Activated CD8-positive, alpha-beta T cell treated with anti-CD3 and anti-CD28 coated beads for 36 hours (primary cell): ENCODE results near the gene DDX54. TPM values are rescaled to one million over a fixed set of nuclear protein-coding genes. Genes with fewer than 3 reads are reported as not detected.

ENCODE experiments used
- ATAC-seq: fragments of 200-7000 bp; cut with Tn5 transposase; one replicate; pipeline ENCODE4 v1.10.0; 2021; ENCODE audit warnings: mild to moderate bottlenecking, moderate library complexity
- CTCF ChIA-PET: fragments of 350-600 bp; sonication (Branson Sonifier 250); formaldehyde crosslinking; loops from one replicate; lab custom pipeline; 2021; ENCODE audit warnings: antibody characterized with exemption; lab: Charles Lee
- POLR2A ChIA-PET: fragments of 350-600 bp; sonication (Branson Sonifier 250); formaldehyde crosslinking; loops from one replicate; lab custom pipeline; 2021; ENCODE audit warnings: antibody characterized with exemption; lab: Charles Lee
- DNase-seq: peaks from one replicate; pipeline ENCODE4 v3.0.0-alpha.2; 2020
- H3K27ac Mint-ChIP-seq: one replicate; pipeline ENCODE4 v1.8.0; 2021; ENCODE audit warnings: mild to moderate bottlenecking, mixed read lengths
- H3K27me3 Mint-ChIP-seq: one replicate; pipeline ENCODE4 v1.8.0; 2021; ENCODE audit warnings: mixed read lengths
- H3K36me3 Mint-ChIP-seq: one replicate; pipeline ENCODE4 v1.8.0; 2021; ENCODE audit warnings: low read depth, mixed read lengths
- H3K4me1 Mint-ChIP-seq: one replicate; pipeline ENCODE4 v1.8.0; 2021; ENCODE audit warnings: low read depth, mixed read lengths
- H3K4me3 Mint-ChIP-seq: one replicate; pipeline ENCODE4 v1.8.0; 2021; ENCODE audit warnings: mild to moderate bottlenecking, moderate library complexity, mixed read lengths
- H3K9me3 Mint-ChIP-seq: one replicate; pipeline ENCODE4 v1.8.0; 2021; ENCODE audit warnings: mixed read lengths
- CTCF ChIP-seq: fragments of 200-600 bp; IDR thresholded peaks from one replicate; pipeline ENCODE4 v1.8.0; 2022; ENCODE audit warnings: antibody characterized with exemption, mild to moderate bottlenecking
- intact Hi-C: fragments of 100-400 bp; cut with micrococcal nuclease; formaldehyde crosslinking; loops from one replicate; pipeline ENCODE4 v1.10.0; 2022
- total RNA-seq, 2 experiments: library from RNA; stranded (reverse); gene quantifications; one replicate each; pipeline ENCODE4 v1.2.3, GENCODE V29; 2021

The DDX54 gene
- total RNA-seq, 2 experiments from 2014 or later = 112 to 133 TPM

GRCh38 chr12:113216027-113216426 lies 30.7 kb upstream of the DDX54 start:
- Mint-ChIP-seq H3K27me3 (no peaks in the 10 kb centered on the region), H3K27ac (no peak overlapping the region), H3K36me3 (no peaks in the 10 kb centered on the region), H3K9me3 (no peaks in the 10 kb centered on the region), H3K4me3 (no peak overlapping the region), H3K4me1 (peaks cover 30% of the 10 kb centered on the region)
- ChIA-PET CTCF (interaction anchor here (0.9 kb wide), 1 partner anchor 13 kb away, joined by 3 read pairs; no protein-coding TSS in a partner anchor), POLR2A (no interaction called here)
- intact Hi-C loops = no loop called here
- TF ChIP-seq CTCF = no peak
- ATAC-seq (no peak), DNase-seq (no peak)

DNA sequence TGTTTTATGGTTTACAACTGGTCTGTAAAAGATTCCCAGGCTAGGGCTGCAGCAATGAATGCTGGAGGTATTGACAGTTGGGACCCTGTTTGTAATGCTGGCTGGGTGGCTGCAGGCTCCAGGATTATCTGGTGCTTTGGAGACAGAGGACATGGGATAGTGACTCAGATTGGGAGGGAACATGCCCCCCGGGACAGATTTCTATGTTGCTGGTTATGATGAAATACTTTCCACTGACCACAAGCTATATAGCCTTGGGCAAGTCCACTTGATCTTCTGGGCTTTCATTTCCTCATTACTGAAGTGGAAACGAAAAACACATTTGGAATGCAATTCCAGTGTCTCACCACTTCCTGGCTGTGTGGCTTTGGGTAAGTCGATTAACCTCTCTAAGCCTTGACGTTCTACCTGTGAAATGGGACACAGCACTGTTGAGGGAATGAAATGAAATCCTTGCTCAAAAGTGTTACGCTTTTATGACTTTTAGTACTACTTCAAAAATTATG lies 29.7 kb upstream of the DDX54 start:
- intact Hi-C loops = no loop called here
- no peak for TF ChIP-seq CTCF
- H3K27ac Mint-ChIP-seq = no peak overlapping the region
- ChIA-PET POLR2A (no interaction called here), CTCF (no interaction called here)
- no peaks in the 10 kb centered on the region for H3K9me3 Mint-ChIP-seq
- H3K27me3 Mint-ChIP-seq = no peaks in the 10 kb centered on the region
- H3K4me3 Mint-ChIP-seq = no peak overlapping the region
- peak; percentile 23 for DNase-seq
- H3K4me1 Mint-ChIP-seq = peaks cover 30% of the 10 kb centered on the region
- H3K36me3 Mint-ChIP-seq = no peaks in the 10 kb centered on the region
- ATAC-seq = peak; percentile 51

GRCh38 chr12:113211160-113211559 lies 25.9 kb upstream of the DDX54 start:
- POLR2A ChIA-PET = interaction anchor here (0.7 to 1.3 kb wide), 4 partner anchors 9 to 188 kb away, joined by 3 to 5 read pairs (median 4); partner anchors contain the start of gene TPCN1
- H3K4me3 Mint-ChIP-seq = no peak overlapping the region
- CTCF ChIA-PET = no interaction called here
- no peak overlapping the region for H3K27ac Mint-ChIP-seq
- ATAC-seq (no peak), DNase-seq (no peak)
- H3K36me3 Mint-ChIP-seq = no peaks in the 10 kb centered on the region
- peaks cover 4% of the 10 kb centered on the region for H3K9me3 Mint-ChIP-seq
- no peak for TF ChIP-seq CTCF
- peaks cover 47% of the 10 kb centered on the region for H3K4me1 Mint-ChIP-seq
- intact Hi-C loops = no loop called here
- no peaks in the 10 kb centered on the region for H3K27me3 Mint-ChIP-seq

DNA sequence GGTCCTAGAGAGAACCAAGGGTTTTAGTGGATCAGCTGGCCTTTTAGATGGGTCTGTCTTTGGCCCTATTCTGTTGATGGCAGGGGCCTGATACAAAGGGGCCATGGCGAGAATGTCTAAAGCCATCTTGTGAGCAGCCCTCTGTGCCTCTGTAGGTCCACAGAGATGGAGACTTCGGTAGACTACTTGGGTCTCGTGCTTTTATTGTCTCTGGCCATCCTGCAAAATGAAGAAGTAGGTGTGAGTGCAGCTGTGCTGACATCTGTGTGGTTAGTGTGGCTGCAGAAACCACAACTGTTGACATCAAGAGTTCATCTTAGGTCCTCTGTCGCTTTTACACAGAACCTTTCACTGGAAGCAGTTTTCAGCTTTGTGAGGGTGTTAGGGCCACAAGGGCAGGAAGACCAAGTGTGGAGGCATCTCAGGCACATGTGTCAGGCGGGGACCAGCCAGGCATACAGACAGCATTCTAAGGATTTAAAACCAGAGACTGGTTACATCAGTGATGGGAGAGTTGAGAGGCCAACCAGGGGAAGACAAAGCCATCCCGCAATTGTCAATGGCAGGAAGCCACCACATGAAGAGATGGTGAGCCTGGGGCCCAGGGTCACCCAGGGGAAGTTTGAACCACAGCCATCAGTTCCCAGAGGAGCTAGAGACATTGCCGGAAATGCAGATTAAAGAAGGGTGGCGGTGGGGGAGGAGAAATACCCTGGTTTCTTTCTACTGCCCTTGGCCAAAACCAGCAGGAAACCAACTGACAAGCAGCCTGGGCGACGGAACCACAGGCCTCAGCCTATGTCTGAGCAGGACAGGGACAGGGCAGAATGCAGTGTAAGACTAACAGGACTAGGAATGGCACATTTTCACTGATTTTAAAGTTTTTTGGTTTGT lies 23.0 kb upstream of the DDX54 start:
- H3K36me3 Mint-ChIP-seq = no peaks in the 10 kb centered on the region
- peak; percentile 85 for ATAC-seq
- peak overlapping the region; percentile 92 for H3K27ac Mint-ChIP-seq
- DNase-seq = peak; percentile 94
- no peaks in the 10 kb centered on the region for H3K27me3 Mint-ChIP-seq
- CTCF ChIA-PET = interaction anchor here (1.0 to 2.0 kb wide), 6 partner anchors 11 to 160 kb away, joined by 3 to 9 read pairs (median 4); no protein-coding TSS in a partner anchor
- peaks cover 4% of the 10 kb centered on the region for H3K9me3 Mint-ChIP-seq
- no peak for TF ChIP-seq CTCF
- intact Hi-C loops = loop anchor here (2.0 to 5.0 kb wide), 2 partner anchors 15 to 54 kb away; no protein-coding TSS in a partner anchor
- H3K4me1 Mint-ChIP-seq = peaks cover 45% of the 10 kb centered on the region
- POLR2A ChIA-PET = interaction anchor here (0.6 to 3.4 kb wide), 10 partner anchors 9 to 230 kb away, joined by 3 to 21 read pairs (median 6); partner anchors contain the start of genes DDX54, OAS2, RITA1 and TPCN1
- H3K4me3 Mint-ChIP-seq = peak overlapping the region; percentile 37
